Measurements from ENCODE around the gene PKNOX2. TPM values are rescaled to one million over a fixed set of nuclear protein-coding genes. Genes with fewer than 3 reads are reported as not detected.

Gene PKNOX2
- total and polyA plus RNA-seq, 9 of the 15 experiments (the other 6 are each of a cell fraction or from before 2014, with no cell fraction given) = not detected

- H3K9ac ChIP-seq (ENCODE audit: insufficient read depth in 1 of 2, low read depth in 2 of 2, low read length in 2 of 2) = no peak overlapping the region
- peaks cover 34 to 59% of the 10 kb centered on the region in 2 experiments for H3K27me3 ChIP-seq (ENCODE audit: control insufficient read depth in 2 of 2, insufficient read depth in 2 of 2, low read length in 2 of 2)
- ChIA-PET POLR2A (interaction anchor here (0.8 to 1.1 kb wide), 3 partner anchors 12 to 34 kb away, joined by 3 read pairs; no protein-coding TSS in a partner anchor), CTCF (ENCODE audit: low intra/inter-chr PET ratio) (no interaction called here)
- no peaks in the 10 kb centered on the region; the same call in 1 of the 2 replicates for H4K20me1 ChIP-seq (replicated peaks; ENCODE audit: control insufficient read depth, insufficient read depth, low read length)
- BruUV-seq (replicated peaks) = no TSS peak
- H3K4me3 ChIP-seq = no peak overlapping the region
- H3K4me2 ChIP-seq (ENCODE audit: insufficient read depth, low read length) = no peak overlapping the region
- WGBS (ENCODE audit: insufficient coverage, low coverage, missing lambda C conversion rate) = 1% methylated on average over 6 of the region's 6 CpGs
- H3K4me1 ChIP-seq (replicated peaks in 1 of 2; ENCODE audit: control insufficient read depth in 2 of 2, insufficient read depth in 2 of 2, low read length in 2 of 2) = no peaks in the 10 kb centered on the region; a peak in 1 of 5 replicates
- H3K9me3 ChIP-seq (replicated peaks; ENCODE audit: control insufficient read depth, insufficient read depth, low read depth, low read length) = no peaks in the 10 kb centered on the region
- no peak overlapping the region for H2AFZ ChIP-seq (ENCODE audit: low read depth, low read length)
- no peaks in the 10 kb centered on the region for H3K36me3 ChIP-seq (ENCODE audit: control insufficient read depth, insufficient read depth, low read length)
- no peak for DNase-seq (ENCODE audit: extremely low read depth in 1 of 4, low spot score in 3 of 4)
- no peak for FAIRE-seq
- H3K9me1 ChIP-seq (ENCODE audit: control insufficient read depth, insufficient read depth, low read length) = peaks cover 3% of the 10 kb centered on the region
- no peaks in the 10 kb centered on the region for H3K79me2 ChIP-seq (ENCODE audit: control insufficient read depth, insufficient read depth, low read length)
- H3K27ac ChIP-seq (ENCODE audit: extremely low read depth, low read depth, low read length) = no peak overlapping the region
- in situ Hi-C loops (cut with MboI) (no loop called here), intact Hi-C loops (cut with micrococcal nuclease) (no loop called here)
- ATAC-seq = no peak
- TF ChIP-seq LEF1 (IDR thresholded peaks at IDR 0.05) (no peak), STAG1 (CRISPR knock-in tag; IDR thresholded peaks at IDR 0.05; ENCODE audit: borderline replicate concordance) (no peak), NFATC3 (IDR thresholded peaks at IDR 0.05) (no peak), SMARCC2 (IDR thresholded peaks at IDR 0.05; ENCODE audit: low read depth) (no peak), ZNF785 (CRISPR knock-in tag; IDR thresholded peaks at IDR 0.05) (no peak), ESRRA (IDR thresholded peaks at IDR 0.05; ENCODE audit: borderline replicate concordance, low read depth) (no peak), E2F3 (CRISPR knock-in tag; IDR thresholded peaks at IDR 0.05) (no peak), STAT5A (IDR thresholded peaks at IDR 0.05; ENCODE audit: borderline replicate concordance, low read length) (no peak), ZBTB8A (IDR thresholded peaks at IDR 0.05; ENCODE audit: partially characterized antibody) (no peak), NCOR1 (IDR thresholded peaks at IDR 0.05) (no peak), RBM34 (IDR thresholded peaks at IDR 0.05; ENCODE audit: borderline replicate concordance, insufficient read depth, low read length) (no peak), TAF9B (IDR thresholded peaks at IDR 0.05; ENCODE audit: partially characterized antibody) (no peak), E4F1 (CRISPR knock-in tag; IDR thresholded peaks at IDR 0.05; ENCODE audit: borderline replicate concordance) (no peak)
- TF ChIP-seq, protein P1, sequence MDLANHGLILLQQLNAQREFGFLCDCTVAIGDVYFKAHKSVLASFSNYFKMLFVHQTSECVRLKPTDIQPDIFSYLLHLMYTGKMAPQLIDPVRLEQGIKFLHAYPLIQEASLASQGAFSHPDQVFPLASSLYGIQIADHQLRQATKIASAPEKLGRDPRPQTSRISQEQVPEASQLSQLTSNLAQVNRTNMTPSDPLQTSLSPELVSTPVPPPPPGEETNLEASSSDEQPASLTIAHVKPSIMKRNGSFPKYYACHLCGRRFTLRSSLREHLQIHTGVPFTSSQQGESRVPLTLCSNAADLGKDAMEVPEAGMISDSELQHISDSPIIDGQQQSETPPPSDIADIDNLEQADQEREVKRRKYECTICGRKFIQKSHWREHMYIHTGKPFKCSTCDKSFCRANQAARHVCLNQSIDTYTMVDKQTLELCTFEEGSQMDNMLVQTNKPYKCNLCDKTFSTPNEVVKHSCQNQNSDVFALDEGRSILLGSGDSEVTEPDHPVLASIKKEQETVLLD (IDR thresholded peaks at IDR 0.05) = no peak
- TF ChIP-seq, protein P2, sequence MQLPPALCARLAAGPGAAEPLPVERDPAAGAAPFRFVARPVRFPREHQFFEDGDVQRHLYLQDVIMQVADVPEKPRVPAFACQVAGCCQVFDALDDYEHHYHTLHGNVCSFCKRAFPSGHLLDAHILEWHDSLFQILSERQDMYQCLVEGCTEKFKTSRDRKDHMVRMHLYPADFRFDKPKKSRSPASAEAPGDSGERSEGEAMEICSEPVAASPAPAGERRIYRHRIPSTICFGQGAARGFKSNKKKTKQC (CRISPR knock-in tag; IDR thresholded peaks at IDR 0.05) = no peak
These were observed 16.1 kb downstream of the PKNOX2 start for GRCh38 chr11:125180413-125181305.
